GM18517 (cell line): ENCODE data around the gene BZW2.

Experiments used
- ATAC-seq: cut with Tn5 transposase; IDR thresholded peaks from one replicate; pipeline ENCODE4 v1.9.1; 2021; ENCODE audit warnings: mild to moderate bottlenecking, moderate library complexity; ENCODE audit not compliant: unreplicated experiment

The BZW2 gene

GRCh38 chr7:16712916-16713315, 66.9 kb downstream of the BZW2 start:
- no peak for ATAC-seq

GRCh38 chr7:16715928-16716327, 69.9 kb downstream of the BZW2 start:
- ATAC-seq = no peak

GRCh38 chr7:16718111-16718656, 72.2 kb downstream of the BZW2 start:
- no peak for ATAC-seq

- no peak for ATAC-seq
These were observed 73.7 kb downstream of the BZW2 start for GRCh38 chr7:16719699-16720098.

- no peak for ATAC-seq
These were observed 75.6 kb downstream of the BZW2 start for GRCh38 chr7:16721541-16721940.

GRCh38 chr7:16724344-16724743, 78.4 kb downstream of the BZW2 start:
- ATAC-seq = no peak

- no peak for ATAC-seq
These were observed 80.2 kb downstream of the BZW2 start for GRCh38 chr7:16726189-16726588.

GRCh38 chr7:16727736-16728135, 81.8 kb downstream of the BZW2 start:
- ATAC-seq = no peak

- ATAC-seq = no peak
These were observed 82.8 kb downstream of the BZW2 start for GRCh38 chr7:16728811-16729210.

GRCh38 chr7:16729541-16729940, 83.6 kb downstream of the BZW2 start:
- no peak for ATAC-seq

- ATAC-seq = no peak
These were observed 85.0 kb downstream of the BZW2 start for GRCh38 chr7:16730937-16731336.

GRCh38 chr7:16732828-16733227, 86.8 kb downstream of the BZW2 start:
- no peak for ATAC-seq

- ATAC-seq = no peak
These were observed 88.3 kb downstream of the BZW2 start for GRCh38 chr7:16734148-16734726.

- no peak for ATAC-seq
These were observed 89.0 kb downstream of the BZW2 start for GRCh38 chr7:16735020-16735419.

GRCh38 chr7:16738011-16738688, 92.2 kb downstream of the BZW2 start:
- no peak for ATAC-seq

GRCh38 chr7:16739863-16740622, 94.1 kb downstream of the BZW2 start:
- no peak for ATAC-seq

- ATAC-seq = no peak
These were observed 94.6 kb downstream of the BZW2 start for GRCh38 chr7:16740623-16740953.

- ATAC-seq = no peak
These were observed 95.0 kb downstream of the BZW2 start for GRCh38 chr7:16740996-16741395.

GRCh38 chr7:16741676-16742075, 95.7 kb downstream of the BZW2 start:
- no peak for ATAC-seq

- no peak for ATAC-seq
These were observed 96.6 kb downstream of the BZW2 start for GRCh38 chr7:16742547-16742946.

- ATAC-seq = no peak
These were observed 97.3 kb downstream of the BZW2 start for GRCh38 chr7:16743236-16743635.
